ENCODE measurements around the gene GNAZ. TPM values are rescaled to one million over a fixed set of nuclear protein-coding genes. Genes with fewer than 3 reads are reported as not detected.
"Not testable (repeated sequence)": the region's sequence is repeated elsewhere in the genome, so short reads cannot be mapped to it uniquely, and the experiment has no call there.

The GNAZ gene
- total RNA-seq, 8 experiments from 2014 or later: 3.5 to 47.0 (median 35.9) TPM

DNA sequence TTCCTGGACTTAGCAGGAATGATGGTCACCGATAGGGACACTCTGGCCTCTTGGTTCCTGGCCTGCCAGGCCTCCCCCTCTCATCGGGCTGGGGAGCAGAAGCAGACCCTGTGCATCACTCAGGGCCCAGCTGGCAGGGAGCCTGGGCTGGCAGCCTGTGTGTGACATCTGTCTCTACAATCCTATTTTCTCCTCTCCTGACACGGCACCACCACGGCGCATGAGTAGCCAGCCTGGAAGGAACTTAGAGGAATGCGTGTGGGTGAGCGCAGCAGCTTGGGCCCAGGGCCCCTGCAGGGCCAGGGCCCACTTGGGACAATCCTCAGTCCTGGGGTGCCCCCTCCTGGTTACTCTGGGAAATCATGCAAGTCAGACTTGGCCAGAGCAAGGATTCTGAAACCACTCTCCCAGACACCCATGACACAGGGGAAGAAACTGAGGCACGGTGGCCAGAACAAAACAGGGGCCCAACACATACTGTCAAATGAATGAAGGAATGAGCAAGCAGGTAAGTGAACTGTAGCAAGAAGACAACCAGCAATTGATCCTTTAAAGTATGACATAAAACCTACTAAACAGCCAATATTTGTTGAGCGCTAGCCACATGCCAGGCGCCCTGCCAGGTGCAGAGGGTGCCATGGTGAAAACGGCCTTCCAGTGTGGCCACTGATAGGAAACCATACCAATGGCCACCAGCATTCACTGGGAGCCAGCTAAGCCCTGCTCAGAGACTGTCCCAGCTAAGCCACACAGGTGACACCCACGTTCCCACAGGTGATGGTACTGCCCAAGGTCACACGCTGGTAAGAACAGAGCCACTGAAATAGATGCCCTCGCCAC, 58.2 kb downstream of the GNAZ start:
- WGBS, 10 experiments: 2 to 50% (median 26%) methylated on average over 2 to 6 of the region's 14 CpGs; no CpG with 5 or more reads in 3 of the 10 experiments
- peak overlapping the region; percentile 0 to 29 for H3K27ac ChIP-seq
- H3K4me3 ChIP-seq: no peak overlapping the region
- in situ Hi-C loops (cut with MboI; ENCODE audit: low pct_unique_long_range_greater_than_20kb in 2 of 9, low sequenced_read_pairs in 9 of 9, unreplicated experiment in 9 of 9): loop anchor here in 7 of 9 experiments (5.0 to 25.0 kb wide), 4 partner anchors 164 to 341 kb away; no protein-coding TSS in a partner anchor
- H3K4me1 ChIP-seq (replicated peaks in 1 of 2): peaks cover 13 to 29% of the 10 kb centered on the region in 2 donors
- peak; percentile 72 to 95 (median 90) for ATAC-seq (replicated peaks in 6 of 8)

DNA sequence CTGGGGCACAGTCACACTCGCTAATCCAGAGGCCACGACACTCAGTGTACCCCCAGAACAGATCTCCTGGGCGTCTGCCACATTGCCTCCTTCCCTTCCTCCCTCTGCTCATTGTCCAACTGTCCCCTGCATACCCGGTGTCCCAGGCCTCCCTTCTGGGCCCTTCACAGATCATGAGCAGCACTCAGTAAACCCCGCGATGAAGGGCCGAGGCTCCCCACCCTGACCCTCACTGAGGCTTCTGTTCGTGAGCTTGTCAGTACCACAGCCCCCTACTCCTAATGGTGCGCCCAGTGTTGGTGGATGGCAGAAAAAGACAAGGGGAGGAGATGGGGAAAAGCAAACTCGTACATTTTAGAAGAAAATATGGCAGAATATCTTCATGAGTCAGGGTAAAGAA, 58.8 kb downstream of the GNAZ start:
- 0 to 92% (median 60%) methylated on average over 1 to 6 of the region's 10 CpGs; no CpG with 5 or more reads in 2 of the 10 experiments for WGBS, 10 experiments
- in situ Hi-C loops (cut with MboI; ENCODE audit: low pct_unique_long_range_greater_than_20kb in 2 of 9, low sequenced_read_pairs in 9 of 9, unreplicated experiment in 9 of 9): loop anchor here in 7 of 9 experiments (5.0 to 25.0 kb wide), 4 partner anchors 164 to 342 kb away; no protein-coding TSS in a partner anchor
- Histone ChIP-seq H3K27ac (peak overlapping the region; percentile 0 to 29), H3K4me3 (no peak overlapping the region), H3K4me1 (replicated peaks in 1 of 2) (peaks cover 13 to 29% of the 10 kb centered on the region in 2 donors)
- ATAC-seq (replicated peaks in 6 of 8): no peak

DNA sequence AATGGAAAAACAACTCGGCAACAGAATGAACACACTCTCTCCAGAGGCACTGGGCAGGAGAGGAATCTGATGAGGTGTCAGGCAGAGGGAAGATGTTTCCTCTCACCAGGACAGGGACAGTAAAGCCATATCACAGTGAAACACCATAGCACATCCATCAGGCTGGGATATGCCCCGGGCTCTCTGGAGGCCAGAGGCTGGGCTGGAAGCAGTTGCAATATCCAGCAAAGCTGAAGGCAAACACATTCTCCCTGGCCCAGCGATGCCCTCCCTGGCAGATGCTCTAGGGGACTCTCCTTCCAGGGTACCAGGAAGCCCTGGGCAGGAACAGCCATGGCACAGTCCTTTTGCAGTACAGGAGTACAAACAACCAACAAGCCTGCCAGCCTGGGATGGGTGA, 60.4 kb downstream of the GNAZ start:
- in situ Hi-C loops (cut with MboI; ENCODE audit: low pct_unique_long_range_greater_than_20kb in 2 of 9, low sequenced_read_pairs in 9 of 9, unreplicated experiment in 9 of 9): loop anchor here in 4 of 9 experiments (25.0 kb wide), 2 partner anchors 168 to 343 kb away; no protein-coding TSS in a partner anchor
- Histone ChIP-seq H3K27ac (peak overlapping the region; percentile 61 to 68), H3K4me3 (no peak overlapping the region), H3K4me1 (replicated peaks in 1 of 2) (peaks cover 13 to 31% of the 10 kb centered on the region in 2 donors)
- 19 to 55% (median 30%) methylated on average over 1 to 3 of the region's 3 CpGs; no CpG with 5 or more reads in 3 of the 10 experiments for WGBS, 10 experiments
- ATAC-seq (replicated peaks in 6 of 8): peak in 5 of 8 experiments; percentile 49 to 83 (median 53)

DNA sequence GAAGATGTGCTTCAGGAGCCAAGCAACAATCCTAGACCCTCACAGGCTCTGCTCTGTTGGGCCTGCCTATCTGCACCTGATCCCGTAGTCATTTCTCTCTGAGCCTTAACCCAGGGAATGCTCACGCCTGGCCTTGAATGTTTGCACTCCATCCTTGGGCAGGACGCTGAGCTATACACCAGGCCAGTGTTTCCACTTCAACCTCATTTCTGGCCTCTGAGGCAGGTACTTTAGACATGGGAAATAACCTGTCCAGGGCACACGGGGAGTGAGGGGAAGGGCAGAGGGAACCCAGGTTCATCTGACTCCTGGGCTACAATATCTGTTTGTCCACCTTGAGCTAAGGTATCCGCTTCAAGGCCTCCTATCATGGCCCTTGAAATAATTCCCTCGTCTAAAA, 61.6 kb downstream of the GNAZ start:
- H3K4me1 ChIP-seq (replicated peaks in 1 of 2): peaks cover 13 to 32% of the 10 kb centered on the region in 2 donors
- in situ Hi-C loops (cut with MboI; ENCODE audit: low pct_unique_long_range_greater_than_20kb in 2 of 9, low sequenced_read_pairs in 9 of 9, unreplicated experiment in 9 of 9): loop anchor here in 4 of 9 experiments (25.0 kb wide), 2 partner anchors 170 to 345 kb away; no protein-coding TSS in a partner anchor
- WGBS, 10 experiments: 17 to 100% (median 81%) methylated on average over 1 to 5 of the region's 6 CpGs; no CpG with 5 or more reads in 4 of the 10 experiments
- H3K27ac ChIP-seq: peak overlapping the region; percentile 28 to 64
- H3K4me3 ChIP-seq: no peak overlapping the region
- ATAC-seq (replicated peaks in 6 of 8): peak in 1 of 8 experiments; percentile 3

DNA sequence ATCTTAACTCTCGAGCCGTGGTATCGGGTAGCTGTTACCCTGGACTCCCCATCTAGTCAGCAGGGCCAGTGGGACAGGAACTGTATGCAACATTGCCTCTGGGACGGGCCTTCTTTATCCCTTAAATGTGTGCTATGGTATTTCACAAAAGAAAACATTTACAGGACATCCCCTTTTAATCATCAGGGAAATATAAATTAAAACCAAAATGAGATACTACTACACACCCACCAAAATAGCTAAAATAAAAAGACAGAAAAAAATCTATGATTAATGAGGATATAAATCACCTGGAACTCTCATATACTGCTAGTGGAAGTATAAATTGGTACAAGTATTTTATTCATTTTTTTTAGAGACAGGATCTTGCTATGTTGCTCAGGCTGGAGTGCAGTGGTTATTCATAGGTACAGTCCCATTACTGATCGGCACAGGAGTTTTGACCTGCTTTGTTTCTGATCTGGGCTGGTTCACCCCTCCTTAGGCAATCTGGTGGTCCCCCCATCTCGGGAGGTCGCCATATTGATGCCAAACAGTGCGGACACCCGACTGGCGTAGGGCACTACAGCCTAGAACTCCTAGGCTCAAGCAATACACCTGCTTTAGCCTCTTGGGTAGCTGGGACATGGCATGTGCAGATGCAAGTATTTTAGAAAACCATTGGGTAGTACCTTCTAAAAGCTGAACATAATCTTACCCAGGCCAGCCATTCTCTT, 62.2 kb downstream of the GNAZ start:
- H3K4me1 ChIP-seq (replicated peaks in 1 of 2): peaks cover 13 to 32% of the 10 kb centered on the region in 2 donors
- no peak overlapping the region for H3K4me3 ChIP-seq
- in situ Hi-C loops (cut with MboI; ENCODE audit: low pct_unique_long_range_greater_than_20kb in 2 of 9, low sequenced_read_pairs in 9 of 9, unreplicated experiment in 9 of 9): loop anchor here in 4 of 9 experiments (25.0 kb wide), 2 partner anchors 170 to 345 kb away; no protein-coding TSS in a partner anchor
- WGBS, 10 experiments: 0 to 100% (median 75%) methylated on average over 1 to 10 of the region's 10 CpGs; no CpG with 5 or more reads in 1 of the 10 experiments
- no peak for ATAC-seq (replicated peaks in 6 of 8)
- H3K27ac ChIP-seq: peak overlapping the region; percentile 28 to 64

DNA sequence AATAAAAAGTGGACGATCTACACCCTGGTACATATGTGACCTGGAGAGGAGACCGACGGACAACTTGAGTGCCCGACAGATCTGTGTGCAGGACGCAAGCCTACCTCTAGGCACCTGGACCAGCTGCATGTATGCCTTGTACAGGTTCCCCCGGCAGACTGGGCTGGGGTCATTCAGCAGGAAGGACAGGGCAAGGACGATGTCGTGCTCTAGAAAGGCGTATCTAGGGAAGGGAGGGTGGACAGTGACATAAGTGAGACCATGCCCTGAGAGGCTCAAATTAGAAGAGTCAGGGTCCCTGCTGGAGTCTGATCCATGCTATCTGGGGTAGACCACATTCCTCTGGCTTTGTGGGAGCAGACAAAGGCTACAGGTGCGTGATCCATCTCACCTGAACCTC, 63.6 kb downstream of the GNAZ start:
- in situ Hi-C loops (cut with MboI; ENCODE audit: low pct_unique_long_range_greater_than_20kb in 2 of 9, low sequenced_read_pairs in 9 of 9, unreplicated experiment in 9 of 9): loop anchor here in 4 of 9 experiments (25.0 kb wide), 2 partner anchors 172 to 347 kb away; no protein-coding TSS in a partner anchor
- Histone ChIP-seq H3K27ac (no peak overlapping the region), H3K4me1 (replicated peaks in 1 of 2) (peaks cover 6 to 26% of the 10 kb centered on the region in 2 donors), H3K4me3 (no peak overlapping the region)
- ATAC-seq (replicated peaks in 6 of 8): no peak
- WGBS, 10 experiments: 64 to 100% (median 100%) methylated on average over 1 to 8 of the region's 10 CpGs; no CpG with 5 or more reads in 3 of the 10 experiments

DNA sequence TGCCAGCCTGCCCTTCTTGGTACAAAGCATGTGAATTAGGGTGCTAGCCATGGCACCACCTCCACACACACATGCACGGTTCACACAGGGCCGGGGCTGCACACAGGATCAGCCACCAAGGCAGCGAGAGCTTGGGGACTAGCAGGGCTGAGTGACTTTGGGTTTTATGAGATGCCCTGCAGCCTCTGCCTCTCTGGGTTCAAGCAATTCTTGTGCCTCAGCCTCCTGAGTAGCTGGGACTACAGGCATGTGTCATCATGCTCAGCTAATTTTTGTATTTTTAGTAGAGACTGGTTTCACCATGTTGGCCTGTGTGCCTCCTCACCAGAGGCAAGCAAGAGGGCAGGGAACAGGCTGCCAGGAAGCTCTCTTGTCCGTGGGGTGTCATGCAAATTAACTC, 66.7 kb downstream of the GNAZ start:
- in situ Hi-C loops (cut with MboI; ENCODE audit: low pct_unique_long_range_greater_than_20kb in 2 of 9, low sequenced_read_pairs in 9 of 9, unreplicated experiment in 9 of 9): loop anchor here in 4 of 9 experiments (25.0 kb wide), 2 partner anchors 175 to 350 kb away; no protein-coding TSS in a partner anchor
- WGBS, 10 experiments: 74 to 100% methylated on average over 1 to 2 of the region's 4 CpGs; no CpG with 5 or more reads in 8 of the 10 experiments
- not testable (repeated sequence) for H3K27ac ChIP-seq; ATAC-seq (replicated peaks in 6 of 8); H3K4me3 ChIP-seq
- peaks cover 13 to 16% of the 10 kb centered on the region in 2 donors for H3K4me1 ChIP-seq (replicated peaks in 1 of 2)

DNA sequence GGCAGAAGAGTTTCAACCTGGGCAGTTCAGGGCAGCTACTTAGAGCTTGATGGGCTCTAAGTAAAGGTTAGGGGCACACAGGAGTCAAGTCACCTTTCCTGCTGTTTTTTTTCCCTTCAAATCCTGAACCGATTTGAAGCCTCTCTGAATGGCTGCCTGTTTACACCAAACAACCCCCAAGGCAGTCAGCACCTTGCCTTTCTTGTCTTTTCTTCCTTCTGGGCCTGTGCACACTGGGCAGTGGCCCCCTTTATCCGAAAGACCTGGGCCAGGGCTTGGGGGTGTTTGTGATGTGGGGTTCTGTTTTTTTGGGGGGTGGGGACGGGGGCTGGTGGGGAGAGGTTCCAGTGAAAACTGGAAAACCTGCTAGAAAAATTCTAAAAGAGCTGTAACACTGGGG, 67.1 kb downstream of the GNAZ start:
- in situ Hi-C loops (cut with MboI; ENCODE audit: low pct_unique_long_range_greater_than_20kb in 2 of 9, low sequenced_read_pairs in 9 of 9, unreplicated experiment in 9 of 9): loop anchor here in 4 of 9 experiments (25.0 kb wide), 2 partner anchors 175 to 350 kb away; no protein-coding TSS in a partner anchor
- ATAC-seq (replicated peaks in 6 of 8): no peak
- H3K4me3 ChIP-seq: no peak overlapping the region
- no peak overlapping the region for H3K27ac ChIP-seq
- 0 to 60% methylated on average over 1 to 2 of the region's 3 CpGs; no CpG with 5 or more reads in 8 of the 10 experiments for WGBS, 10 experiments
- peaks cover 14% of the 10 kb centered on the region in 2 donors for H3K4me1 ChIP-seq (replicated peaks in 1 of 2)

DNA sequence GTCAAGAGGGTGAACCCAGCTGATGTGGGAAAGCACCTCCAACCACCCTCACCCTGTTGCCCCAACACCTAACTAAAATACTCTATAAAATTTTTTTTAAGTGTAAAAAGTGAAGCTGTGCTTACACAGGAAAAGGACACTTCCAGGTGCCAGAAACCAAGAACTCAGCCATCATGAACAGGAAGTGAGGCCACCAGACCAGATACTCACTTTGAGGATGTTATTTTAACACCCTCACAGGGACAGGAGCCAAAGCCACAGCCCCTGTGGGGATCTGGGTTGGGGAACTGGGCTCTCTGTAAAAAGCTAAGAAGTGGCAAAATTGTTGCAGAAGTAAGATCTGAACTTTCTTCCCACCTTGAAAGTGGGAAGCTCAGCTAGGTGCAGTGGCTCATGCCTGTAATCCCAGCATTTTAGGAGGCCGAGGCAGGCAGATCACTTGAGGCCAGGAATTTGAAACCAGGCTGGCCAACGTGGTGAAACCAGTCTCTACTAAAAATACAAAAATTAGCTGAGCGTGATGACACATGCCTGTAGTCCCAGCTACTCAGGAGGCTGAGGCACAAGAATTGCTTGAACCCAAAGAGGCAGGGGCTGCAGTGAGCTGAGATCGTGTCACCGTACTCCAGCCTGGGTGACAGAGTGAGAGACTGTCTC, 67.7 kb downstream of the GNAZ start:
- H3K27ac ChIP-seq: peak overlapping the region in 1 of 2 donors; percentile 41
- H3K4me3 ChIP-seq: no peak overlapping the region
- 36 to 93% (median 61%) methylated on average over 2 to 5 of the region's 5 CpGs; no CpG with 5 or more reads in 1 of the 10 experiments for WGBS, 10 experiments
- ATAC-seq (replicated peaks in 6 of 8): no peak
- in situ Hi-C loops (cut with MboI; ENCODE audit: low pct_unique_long_range_greater_than_20kb in 2 of 9, low sequenced_read_pairs in 9 of 9, unreplicated experiment in 9 of 9): loop anchor here in 4 of 9 experiments (25.0 kb wide), 2 partner anchors 176 to 351 kb away; no protein-coding TSS in a partner anchor
- peaks cover 16 to 19% of the 10 kb centered on the region in 2 donors for H3K4me1 ChIP-seq (replicated peaks in 1 of 2)

DNA sequence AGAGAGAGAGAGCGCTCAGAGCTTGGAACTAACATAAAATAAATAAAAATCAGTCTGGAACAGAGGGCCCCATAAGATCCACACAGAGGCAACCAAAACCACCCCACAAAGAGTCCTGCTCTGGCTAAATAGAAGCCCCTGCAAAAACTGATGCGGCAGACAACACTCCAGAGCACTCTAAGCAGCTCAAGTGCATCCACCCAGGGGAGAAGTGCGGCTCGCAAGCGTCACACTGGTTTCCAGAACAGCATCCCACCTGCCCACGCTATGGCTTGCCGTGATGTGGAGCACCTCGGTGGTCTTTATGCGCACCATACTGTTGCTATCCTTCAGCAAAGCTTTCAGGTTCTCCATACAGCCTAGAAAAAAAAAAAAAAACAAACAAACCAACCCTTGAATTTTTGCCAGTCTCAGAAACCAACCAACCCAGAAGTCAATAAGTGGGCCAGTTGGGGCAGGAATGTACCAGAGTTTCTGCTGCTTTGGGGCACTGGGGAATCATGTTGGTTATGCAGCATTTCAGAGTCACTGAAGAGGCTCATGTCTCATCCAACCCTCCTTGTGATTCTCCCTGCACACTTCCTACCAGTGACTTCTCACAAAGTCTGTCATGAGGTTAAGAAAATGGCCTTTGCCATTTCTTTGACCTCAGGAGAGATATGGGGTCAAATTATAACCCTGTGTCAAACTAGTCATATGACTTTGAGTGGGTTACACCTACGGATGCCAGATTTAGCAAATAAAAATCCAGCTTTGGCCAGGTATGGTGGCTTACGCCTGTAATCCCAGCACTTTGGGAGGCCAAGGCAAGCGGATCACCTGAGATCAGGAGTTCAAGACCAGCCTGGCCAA, 68.5 kb downstream of the GNAZ start:
- ATAC-seq (replicated peaks in 6 of 8): no peak
- Histone ChIP-seq H3K4me3 (no peak overlapping the region), H3K4me1 (replicated peaks in 1 of 2) (peaks cover 21 to 25% of the 10 kb centered on the region in 2 donors), H3K27ac (peak overlapping the region in 1 of 2 donors; percentile 41)
- 61 to 98% (median 93%) methylated on average over 2 to 7 of the region's 12 CpGs; no CpG with 5 or more reads in 2 of the 10 experiments for WGBS, 10 experiments
- in situ Hi-C loops (cut with MboI; ENCODE audit: low pct_unique_long_range_greater_than_20kb in 2 of 9, low sequenced_read_pairs in 9 of 9, unreplicated experiment in 9 of 9): loop anchor here in 4 of 9 experiments (25.0 kb wide), 2 partner anchors 177 to 352 kb away; no protein-coding TSS in a partner anchor

DNA sequence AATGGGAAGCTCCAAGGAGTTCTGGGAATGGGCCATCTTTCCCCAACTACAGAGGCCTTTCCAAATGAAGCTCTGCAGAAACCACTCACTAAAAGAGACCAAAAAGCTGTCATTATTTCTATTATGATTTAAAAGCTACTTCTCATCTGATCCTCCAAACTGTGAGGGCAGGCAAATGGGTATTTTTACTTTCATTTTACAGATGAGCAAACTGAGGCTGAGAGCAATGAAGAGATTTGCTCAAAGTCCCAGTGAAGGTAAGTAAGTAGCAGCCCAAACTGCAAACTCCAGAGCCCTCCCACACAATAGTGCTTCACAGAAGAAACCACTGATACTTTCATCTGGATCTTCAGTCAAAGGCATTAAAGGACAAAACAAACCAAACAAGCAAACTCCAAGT, 70.1 kb downstream of the GNAZ start:
- in situ Hi-C loops (cut with MboI; ENCODE audit: low pct_unique_long_range_greater_than_20kb in 2 of 9, low sequenced_read_pairs in 9 of 9, unreplicated experiment in 9 of 9): loop anchor here in 4 of 9 experiments (25.0 kb wide), 2 partner anchors 178 to 353 kb away; no protein-coding TSS in a partner anchor
- no peak overlapping the region for H3K4me3 ChIP-seq
- ATAC-seq (replicated peaks in 6 of 8): no peak

More for the DNA sequence above, 70.1 kb downstream of the GNAZ start:
- Histone ChIP-seq H3K27ac (peak overlapping the region in 1 of 2 donors; percentile 8), H3K4me1 (replicated peaks in 1 of 2) (peaks cover 26 to 29% of the 10 kb centered on the region in 2 donors)
